ENCODE measurements around the gene CAPN3. TPM values are rescaled to one million over a fixed set of nuclear protein-coding genes. Genes with fewer than 3 reads are reported as not detected.

CAPN3 gene
- total RNA-seq, 1 donor from 2014 or later = 3.7 TPM

GRCh38 chr15:42359985-42360384, 684 bp downstream of the CAPN3 start:
- no peaks in the 10 kb centered on the region for H3K27me3 ChIP-seq (ENCODE audit: control insufficient read depth, insufficient read depth, low read length)
- H3K4me3 ChIP-seq (ENCODE audit: low read depth, low read length) = no peak overlapping the region
- no peak for TF ChIP-seq CTCF (IDR thresholded peaks at IDR 0.05; ENCODE audit: insufficient read depth, low read length, poor library complexity, severe bottlenecking)
- no peaks in the 10 kb centered on the region for H3K36me3 ChIP-seq (ENCODE audit: control insufficient read depth, insufficient read depth, low read length)
- no peak for DNase-seq (ENCODE audit: low read depth)

- DNase-seq (ENCODE audit: low read depth) = no peak
- no peaks in the 10 kb centered on the region for H3K27me3 ChIP-seq (ENCODE audit: control insufficient read depth, insufficient read depth, low read length)
- H3K36me3 ChIP-seq (ENCODE audit: control insufficient read depth, insufficient read depth, low read length) = no peaks in the 10 kb centered on the region
- no peak overlapping the region for H3K4me3 ChIP-seq (ENCODE audit: low read depth, low read length)
- no peak for TF ChIP-seq CTCF (IDR thresholded peaks at IDR 0.05; ENCODE audit: insufficient read depth, low read length, poor library complexity, severe bottlenecking)
Observed at GRCh38 chr15:42360535-42361112, 1.3 kb downstream of the CAPN3 start.

GRCh38 chr15:42363487-42363886, 4.2 kb downstream of the CAPN3 start:
- no peak for TF ChIP-seq CTCF (IDR thresholded peaks at IDR 0.05; ENCODE audit: insufficient read depth, low read length, poor library complexity, severe bottlenecking)
- DNase-seq (ENCODE audit: low read depth) = no peak
- Histone ChIP-seq H3K36me3 (ENCODE audit: control insufficient read depth, insufficient read depth, low read length) (no peaks in the 10 kb centered on the region), H3K27me3 (ENCODE audit: control insufficient read depth, insufficient read depth, low read length) (no peaks in the 10 kb centered on the region), H3K4me3 (ENCODE audit: low read depth, low read length) (no peak overlapping the region)

- no peak for TF ChIP-seq CTCF (IDR thresholded peaks at IDR 0.05; ENCODE audit: insufficient read depth, low read length, poor library complexity, severe bottlenecking)
- H3K36me3 ChIP-seq (ENCODE audit: control insufficient read depth, insufficient read depth, low read length) = no peaks in the 10 kb centered on the region
- H3K4me3 ChIP-seq (ENCODE audit: low read depth, low read length) = no peak overlapping the region
- H3K27me3 ChIP-seq (ENCODE audit: control insufficient read depth, insufficient read depth, low read length) = no peaks in the 10 kb centered on the region
- no peak for DNase-seq (ENCODE audit: low read depth)
Observed at GRCh38 chr15:42363942-42364341, 4.6 kb downstream of the CAPN3 start.

- TF ChIP-seq CTCF (IDR thresholded peaks at IDR 0.05; ENCODE audit: insufficient read depth, low read length, poor library complexity, severe bottlenecking) = no peak
- no peaks in the 10 kb centered on the region for H3K36me3 ChIP-seq (ENCODE audit: control insufficient read depth, insufficient read depth, low read length)
- H3K4me3 ChIP-seq (ENCODE audit: low read depth, low read length) = no peak overlapping the region
- no peaks in the 10 kb centered on the region for H3K27me3 ChIP-seq (ENCODE audit: control insufficient read depth, insufficient read depth, low read length)
- no peak for DNase-seq (ENCODE audit: low read depth)
Observed at GRCh38 chr15:42364529-42364928, 5.2 kb downstream of the CAPN3 start.

- no peak for DNase-seq (ENCODE audit: low read depth)
- no peak for TF ChIP-seq CTCF (IDR thresholded peaks at IDR 0.05; ENCODE audit: insufficient read depth, low read length, poor library complexity, severe bottlenecking)
- Histone ChIP-seq H3K27me3 (ENCODE audit: control insufficient read depth, insufficient read depth, low read length) (no peaks in the 10 kb centered on the region), H3K4me3 (ENCODE audit: low read depth, low read length) (no peak overlapping the region), H3K36me3 (ENCODE audit: control insufficient read depth, insufficient read depth, low read length) (no peaks in the 10 kb centered on the region)
Observed at GRCh38 chr15:42365921-42366550, 6.7 kb downstream of the CAPN3 start.

Measured in kidney epithelial cell (primary cell).